ENCODE results near the gene GJA1.
A peak's percentile ranks its signal among the peaks of the same experiment; 100 is the strongest.

The GJA1 gene

GRCh38 chr6:121436960-121437850 lies 1.8 kb downstream of the GJA1 start:
- peak; percentile 12 to 48 (median 42) for DNase-seq
- Histone ChIP-seq H3K36me3 (ENCODE audit: control insufficient read depth in 4 of 4, insufficient read depth in 4 of 4, low read length in 3 of 4) (no peaks in the 10 kb centered on the region), H3K27me3 (replicated peaks in 2 of 5; ENCODE audit: control insufficient read depth in 4 of 5, insufficient read depth in 5 of 5, low read length in 4 of 5) (peaks cover 24 to 65% (median 29%) of the 10 kb centered on the region in 5 experiments), H3K4me3 (ENCODE audit: control insufficient read depth in 1 of 7, extremely low read depth in 1 of 7, insufficient read depth in 4 of 7, low read depth in 2 of 7, low read length in 6 of 7) (peak overlapping the region in 6 of 7 experiments; percentile 23 to 85 (median 66)), H3K27ac (ENCODE audit: insufficient read depth in 1 of 2, low read depth in 1 of 2, low read length in 2 of 2, poor library complexity in 1 of 2, severe bottlenecking in 2 of 2) (no peak overlapping the region), H3K9me3 (ENCODE audit: control extremely low read depth in 1 of 5, control insufficient read depth in 4 of 5, insufficient read depth in 2 of 5, low read depth in 1 of 5, low read length in 4 of 5) (no peaks in the 10 kb centered on the region), H3K4me1 (ENCODE audit: control extremely low read depth in 1 of 4, control insufficient read depth in 4 of 4, insufficient read depth in 4 of 4, low read length in 3 of 4) (peaks cover 0 to 17% (median 13%) of the 10 kb centered on the region in 4 experiments)
- CTCF ChIA-PET = interaction anchor here (0.5 to 2.4 kb wide), 2 partner anchors 413 to 452 kb away, joined by 3 to 10 read pairs; no protein-coding TSS in a partner anchor
- POLR2A ChIA-PET = no interaction called here
- WGBS (ENCODE audit: insufficient coverage) = 1% methylated on average over 37 of the region's 45 CpGs

- H3K4me1 ChIP-seq (ENCODE audit: control extremely low read depth in 1 of 4, control insufficient read depth in 4 of 4, insufficient read depth in 4 of 4, low read length in 3 of 4) = peaks cover 0 to 17% (median 13%) of the 10 kb centered on the region in 4 experiments
- no peaks in the 10 kb centered on the region for H3K9me3 ChIP-seq (ENCODE audit: control extremely low read depth in 1 of 5, control insufficient read depth in 4 of 5, insufficient read depth in 2 of 5, low read depth in 1 of 5, low read length in 4 of 5)
- ChIA-PET CTCF (interaction anchor here (0.5 to 2.4 kb wide), 2 partner anchors 412 to 451 kb away, joined by 3 to 10 read pairs; no protein-coding TSS in a partner anchor), POLR2A (no interaction called here)
- 22% methylated on average over 11 of the region's 18 CpGs for WGBS (ENCODE audit: insufficient coverage)
- H3K27me3 ChIP-seq (replicated peaks in 2 of 5; ENCODE audit: control insufficient read depth in 4 of 5, insufficient read depth in 5 of 5, low read length in 4 of 5) = peaks cover 24 to 73% (median 35%) of the 10 kb centered on the region in 5 experiments
- DNase-seq = peak in 2 of 3 donors; percentile 30 to 31
- no peak overlapping the region for H3K27ac ChIP-seq (ENCODE audit: insufficient read depth in 1 of 2, low read depth in 1 of 2, low read length in 2 of 2, poor library complexity in 1 of 2, severe bottlenecking in 2 of 2)
- H3K36me3 ChIP-seq (ENCODE audit: control insufficient read depth in 4 of 4, insufficient read depth in 4 of 4, low read length in 3 of 4) = no peaks in the 10 kb centered on the region
- peak overlapping the region in 4 of 7 experiments; percentile 62 to 85 (median 76) for H3K4me3 ChIP-seq (ENCODE audit: control insufficient read depth in 1 of 7, extremely low read depth in 1 of 7, insufficient read depth in 4 of 7, low read depth in 2 of 7, low read length in 6 of 7)
Observed at GRCh38 chr6:121437851-121438651, 2.6 kb downstream of the GJA1 start.

GRCh38 chr6:121438869-121439268 lies 3.4 kb downstream of the GJA1 start:
- Histone ChIP-seq H3K4me1 (ENCODE audit: control extremely low read depth in 1 of 4, control insufficient read depth in 4 of 4, insufficient read depth in 4 of 4, low read length in 3 of 4) (peaks cover 0 to 17% (median 13%) of the 10 kb centered on the region in 4 experiments), H3K36me3 (ENCODE audit: control insufficient read depth in 4 of 4, insufficient read depth in 4 of 4, low read length in 3 of 4) (no peaks in the 10 kb centered on the region), H3K27me3 (replicated peaks in 2 of 5; ENCODE audit: control insufficient read depth in 4 of 5, insufficient read depth in 5 of 5, low read length in 4 of 5) (peaks cover 24 to 74% (median 35%) of the 10 kb centered on the region in 5 experiments), H3K4me3 (ENCODE audit: control insufficient read depth in 1 of 7, extremely low read depth in 1 of 7, insufficient read depth in 4 of 7, low read depth in 2 of 7, low read length in 6 of 7) (no peak overlapping the region), H3K9me3 (ENCODE audit: control extremely low read depth in 1 of 5, control insufficient read depth in 4 of 5, insufficient read depth in 2 of 5, low read depth in 1 of 5, low read length in 4 of 5) (no peaks in the 10 kb centered on the region), H3K27ac (ENCODE audit: insufficient read depth in 1 of 2, low read depth in 1 of 2, low read length in 2 of 2, poor library complexity in 1 of 2, severe bottlenecking in 2 of 2) (no peak overlapping the region)
- no CpG with 5 or more reads among the region's 3 CpGs for WGBS (ENCODE audit: insufficient coverage)
- ChIA-PET POLR2A (no interaction called here), CTCF (interaction anchor here (0.5 to 1.3 kb wide), 2 partner anchors 107 to 410 kb away, joined by 3 read pairs; no protein-coding TSS in a partner anchor)
- no peak for DNase-seq

- POLR2A ChIA-PET = no interaction called here
- Histone ChIP-seq H3K27me3 (replicated peaks in 2 of 5; ENCODE audit: control insufficient read depth in 4 of 5, insufficient read depth in 5 of 5, low read length in 4 of 5) (peaks cover 21 to 69% (median 32%) of the 10 kb centered on the region in 5 experiments), H3K27ac (ENCODE audit: insufficient read depth in 1 of 2, low read depth in 1 of 2, low read length in 2 of 2, poor library complexity in 1 of 2, severe bottlenecking in 2 of 2) (no peak overlapping the region), H3K4me3 (ENCODE audit: control insufficient read depth in 1 of 7, extremely low read depth in 1 of 7, insufficient read depth in 4 of 7, low read depth in 2 of 7, low read length in 6 of 7) (no peak overlapping the region), H3K36me3 (ENCODE audit: control insufficient read depth in 4 of 4, insufficient read depth in 4 of 4, low read length in 3 of 4) (no peaks in the 10 kb centered on the region), H3K9me3 (ENCODE audit: control extremely low read depth in 1 of 5, control insufficient read depth in 4 of 5, insufficient read depth in 2 of 5, low read depth in 1 of 5, low read length in 4 of 5) (no peaks in the 10 kb centered on the region), H3K4me1 (ENCODE audit: control extremely low read depth in 1 of 4, control insufficient read depth in 4 of 4, insufficient read depth in 4 of 4, low read length in 3 of 4) (peaks cover 0 to 17% (median 13%) of the 10 kb centered on the region in 4 experiments)
- no peak for DNase-seq
- CTCF ChIA-PET = interaction anchor here (0.5 to 1.3 kb wide), 2 partner anchors 108 to 410 kb away, joined by 3 read pairs; no protein-coding TSS in a partner anchor
Observed at GRCh38 chr6:121439475-121439874, 4.0 kb downstream of the GJA1 start.

- ChIA-PET CTCF (interaction anchor here (1.3 kb wide), 1 partner anchor 409 kb away, joined by 3 read pairs; no protein-coding TSS in a partner anchor), POLR2A (no interaction called here)
- no peak for DNase-seq
- Histone ChIP-seq H3K4me3 (ENCODE audit: control insufficient read depth in 1 of 7, extremely low read depth in 1 of 7, insufficient read depth in 4 of 7, low read depth in 2 of 7, low read length in 6 of 7) (no peak overlapping the region), H3K9me3 (ENCODE audit: control extremely low read depth in 1 of 5, control insufficient read depth in 4 of 5, insufficient read depth in 2 of 5, low read depth in 1 of 5, low read length in 4 of 5) (no peaks in the 10 kb centered on the region), H3K36me3 (ENCODE audit: control insufficient read depth in 4 of 4, insufficient read depth in 4 of 4, low read length in 3 of 4) (no peaks in the 10 kb centered on the region), H3K27me3 (replicated peaks in 2 of 5; ENCODE audit: control insufficient read depth in 4 of 5, insufficient read depth in 5 of 5, low read length in 4 of 5) (peaks cover 18 to 66% (median 31%) of the 10 kb centered on the region in 5 experiments), H3K4me1 (ENCODE audit: control extremely low read depth in 1 of 4, control insufficient read depth in 4 of 4, insufficient read depth in 4 of 4, low read length in 3 of 4) (peaks cover 0 to 17% (median 13%) of the 10 kb centered on the region in 4 experiments), H3K27ac (ENCODE audit: insufficient read depth in 1 of 2, low read depth in 1 of 2, low read length in 2 of 2, poor library complexity in 1 of 2, severe bottlenecking in 2 of 2) (no peak overlapping the region)
- 80% methylated on average over 1 of the region's 4 CpGs for WGBS (ENCODE audit: insufficient coverage)
Observed at GRCh38 chr6:121439926-121440325, 4.5 kb downstream of the GJA1 start.

- Histone ChIP-seq H3K27ac (ENCODE audit: insufficient read depth in 1 of 2, low read depth in 1 of 2, low read length in 2 of 2, poor library complexity in 1 of 2, severe bottlenecking in 2 of 2) (no peak overlapping the region), H3K36me3 (ENCODE audit: control insufficient read depth in 4 of 4, insufficient read depth in 4 of 4, low read length in 3 of 4) (no peaks in the 10 kb centered on the region), H3K4me1 (ENCODE audit: control extremely low read depth in 1 of 4, control insufficient read depth in 4 of 4, insufficient read depth in 4 of 4, low read length in 3 of 4) (peaks cover 0 to 15% (median 11%) of the 10 kb centered on the region in 4 experiments), H3K27me3 (replicated peaks in 2 of 5; ENCODE audit: control insufficient read depth in 4 of 5, insufficient read depth in 5 of 5, low read length in 4 of 5) (peaks cover 15 to 53% (median 27%) of the 10 kb centered on the region in 5 experiments), H3K9me3 (ENCODE audit: control extremely low read depth in 1 of 5, control insufficient read depth in 4 of 5, insufficient read depth in 2 of 5, low read depth in 1 of 5, low read length in 4 of 5) (no peaks in the 10 kb centered on the region), H3K4me3 (ENCODE audit: control insufficient read depth in 1 of 7, extremely low read depth in 1 of 7, insufficient read depth in 4 of 7, low read depth in 2 of 7, low read length in 6 of 7) (no peak overlapping the region)
- DNase-seq = no peak
- CTCF ChIA-PET = no interaction called here
- POLR2A ChIA-PET = no interaction called here
- 100% methylated on average over 2 of the region's 4 CpGs for WGBS (ENCODE audit: insufficient coverage)
Observed at GRCh38 chr6:121441477-121441876, 6.0 kb downstream of the GJA1 start.
